Cortex of kidney (tissue), 1 donor: Measurements from ENCODE around the gene PAGE2B.
"Not testable (repeated sequence)": the region's sequence is repeated elsewhere in the genome, so short reads cannot be mapped to it uniquely, and the experiment has no call there.

Experiments used
- DNase-seq: peaks from one replicate; lab custom pipeline; 2025; lab: John Stamatoyannopoulos, UW

PAGE2B gene

GRCh38 chrX:55109306-55109705 is 34.5 kb downstream of the PAGE2B start:
- DNase-seq, result no peak

DNA sequence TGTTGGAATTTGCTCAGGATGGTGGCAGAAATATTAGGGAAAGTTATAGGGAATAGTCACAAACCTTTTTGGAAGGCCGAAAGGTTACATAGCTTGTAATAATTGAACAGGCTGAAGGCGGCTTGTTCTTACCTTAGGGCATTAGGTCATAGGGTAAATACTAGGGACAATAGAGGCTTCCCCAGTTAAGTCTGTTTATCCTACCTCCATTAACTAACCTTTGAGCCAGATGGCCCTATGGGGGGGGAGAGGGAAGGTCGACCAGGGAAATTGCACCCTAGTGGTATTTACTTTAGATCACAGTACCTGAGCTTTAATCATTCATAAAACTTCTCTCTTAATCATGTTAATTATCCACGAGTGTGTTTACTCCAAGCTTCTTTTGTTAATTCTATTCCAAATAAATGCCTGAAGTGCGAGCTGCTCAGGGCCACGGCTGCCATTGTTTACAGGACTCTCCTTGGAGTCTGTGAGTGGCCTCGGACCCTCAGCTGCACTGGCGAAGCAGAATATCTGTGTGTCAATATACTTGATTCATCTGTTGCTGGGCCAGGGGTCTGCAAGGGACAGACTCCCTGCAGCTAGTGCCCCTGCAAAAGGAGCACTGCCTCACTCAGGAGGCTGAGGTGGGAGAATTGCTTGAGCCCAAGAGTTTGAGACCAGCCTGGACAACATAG is 36.9 kb downstream of the PAGE2B start:
- DNase-seq, result no peak

GRCh38 chrX:55116589-55116988 is 41.8 kb downstream of the PAGE2B start:
- not testable (repeated sequence) for DNase-seq

DNA sequence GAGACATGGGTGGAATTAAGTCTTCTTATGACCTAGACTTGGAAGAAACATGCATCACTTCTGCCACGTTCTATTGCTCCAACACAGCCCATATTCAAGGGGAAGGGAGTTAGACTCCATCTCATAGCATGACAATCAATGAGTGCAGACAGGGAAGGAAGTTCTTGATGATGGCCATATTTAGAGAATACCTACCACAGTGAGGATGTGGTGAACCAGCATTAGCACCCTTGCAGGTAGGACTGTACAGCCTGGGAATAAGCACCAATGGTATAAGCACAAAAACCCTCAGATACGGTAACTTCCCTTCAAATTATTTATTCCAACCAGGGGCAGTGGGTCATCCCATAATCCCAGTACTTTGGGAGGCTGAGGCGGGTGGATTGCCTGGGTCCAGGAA is 43.7 kb downstream of the PAGE2B start:
- DNase-seq, result no peak

DNA sequence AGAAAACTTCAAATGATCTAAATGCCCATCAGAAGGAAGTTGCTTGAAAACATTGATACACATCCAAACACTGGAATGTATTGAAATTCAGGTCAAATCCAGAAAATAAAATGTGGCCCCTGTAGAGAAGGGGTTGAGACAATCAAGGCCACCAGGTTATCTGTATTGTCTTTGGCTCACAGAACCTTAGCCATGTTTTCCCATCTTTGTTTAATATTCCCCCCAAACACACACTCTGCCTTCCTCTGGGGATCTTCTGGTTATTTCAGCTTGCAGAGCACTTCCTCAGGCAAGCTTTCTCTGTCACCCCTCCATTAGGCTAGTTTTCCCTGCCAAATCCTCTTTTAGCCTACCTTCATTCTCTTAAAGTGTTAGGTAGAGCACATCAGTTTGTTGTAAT is 44.4 kb downstream of the PAGE2B start:
- no peak for DNase-seq

- DNase-seq, result no peak
These were observed 44.9 kb downstream of the PAGE2B start for GRCh38 chrX:55119712-55120111.

DNA sequence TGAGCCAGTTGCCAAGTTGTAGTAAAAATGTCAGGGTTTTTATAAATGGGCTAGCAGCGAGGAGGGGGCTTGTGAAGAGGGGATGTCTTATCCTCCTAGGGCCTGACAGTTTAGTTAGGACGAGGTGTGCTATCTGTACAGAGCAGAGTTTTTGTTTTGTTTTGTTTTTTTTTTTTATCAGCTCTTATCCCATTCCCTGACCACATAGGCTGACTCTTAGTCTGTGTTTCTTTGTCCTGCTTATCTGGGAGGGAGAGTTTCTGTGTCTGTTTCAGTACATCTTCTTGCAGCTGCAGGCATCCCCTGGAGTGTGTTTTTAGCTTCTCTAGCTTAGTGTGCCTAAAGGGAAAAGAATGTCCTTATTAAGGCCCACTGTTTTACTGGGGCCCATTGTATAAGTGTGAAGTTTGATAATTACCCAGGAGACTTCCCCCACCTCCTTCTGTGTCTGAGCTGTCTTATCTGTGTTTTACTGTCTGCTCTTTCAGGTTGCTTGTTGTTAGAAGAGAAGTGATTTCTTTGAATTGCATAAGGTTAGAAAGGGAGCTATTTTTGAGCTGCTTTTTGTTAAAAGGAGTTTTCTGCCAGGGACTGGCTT is 46.0 kb downstream of the PAGE2B start:
- no peak for DNase-seq

- DNase-seq, result no peak
These were observed 49.1 kb downstream of the PAGE2B start for GRCh38 chrX:55123900-55124299.

DNA sequence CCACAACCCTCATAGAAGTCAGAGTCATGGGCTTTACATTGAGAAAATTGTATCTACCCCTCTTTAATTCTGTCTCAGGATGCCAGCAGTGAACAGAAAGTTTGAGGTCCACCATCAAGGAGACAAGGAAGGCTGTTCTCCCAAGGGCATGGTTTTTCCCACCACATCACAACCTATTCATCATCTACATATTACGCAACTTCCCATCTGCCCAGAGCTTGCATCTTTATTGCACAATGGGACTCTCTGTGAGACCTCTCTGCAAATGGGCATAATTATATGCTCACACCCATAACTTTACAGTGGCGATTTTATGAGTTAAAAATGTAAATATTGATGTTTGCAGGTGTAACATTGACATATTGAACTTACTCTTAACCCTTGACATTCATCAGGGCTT is 52.9 kb downstream of the PAGE2B start:
- DNase-seq, result no peak
